ENCODE results near the gene MEF2D.

MEF2D gene

GRCh38 chr1:156492013-156492590 lies 8.5 kb downstream of the MEF2D start:
- no peak for DNase-seq (ENCODE audit: low read depth)
- H3K4me3 ChIP-seq (ENCODE audit: low read depth, low read length), result no peak overlapping the region

- H3K4me3 ChIP-seq (ENCODE audit: low read depth, low read length), result no peak overlapping the region
- no peak for DNase-seq (ENCODE audit: low read depth)
Observed at GRCh38 chr1:156491151-156491949, 9.2 kb downstream of the MEF2D start.

GRCh38 chr1:156490401-156491032 lies 10.1 kb downstream of the MEF2D start:
- no peak for DNase-seq (ENCODE audit: low read depth)
- H3K4me3 ChIP-seq (ENCODE audit: low read depth, low read length), result no peak overlapping the region

GRCh38 chr1:156489935-156490293 lies 10.7 kb downstream of the MEF2D start:
- no peak for DNase-seq (ENCODE audit: low read depth)
- no peak overlapping the region for H3K4me3 ChIP-seq (ENCODE audit: low read depth, low read length)

GRCh38 chr1:156489166-156489934 lies 11.2 kb downstream of the MEF2D start:
- no peak overlapping the region for H3K4me3 ChIP-seq (ENCODE audit: low read depth, low read length)
- DNase-seq (ENCODE audit: low read depth), result no peak

- no peak overlapping the region for H3K4me3 ChIP-seq (ENCODE audit: low read depth, low read length)
- no peak for DNase-seq (ENCODE audit: low read depth)
Observed at GRCh38 chr1:156488566-156489165, 11.9 kb downstream of the MEF2D start.

- no peak for DNase-seq (ENCODE audit: low read depth)
- H3K4me3 ChIP-seq (ENCODE audit: low read depth, low read length), result no peak overlapping the region
Observed at GRCh38 chr1:156487862-156488261, 12.7 kb downstream of the MEF2D start.

- DNase-seq (ENCODE audit: low read depth), result no peak
Observed at GRCh38 chr1:156486421-156487344, 13.9 kb downstream of the MEF2D start.

GRCh38 chr1:156485984-156486383 lies 14.6 kb downstream of the MEF2D start:
- DNase-seq (ENCODE audit: low read depth), result no peak
- no peak overlapping the region for H3K4me3 ChIP-seq (ENCODE audit: low read depth, low read length)

More at GRCh38 chr1:156486421-156487344, 13.9 kb downstream of the MEF2D start:
- no peak overlapping the region for H3K4me3 ChIP-seq (ENCODE audit: low read depth, low read length)

- no peak for DNase-seq (ENCODE audit: low read depth)
- H3K4me3 ChIP-seq (ENCODE audit: low read depth, low read length), result no peak overlapping the region
Observed at GRCh38 chr1:156484480-156485058, 16.0 kb downstream of the MEF2D start.

GRCh38 chr1:156483397-156483796 lies 17.2 kb downstream of the MEF2D start:
- H3K4me3 ChIP-seq (ENCODE audit: low read depth, low read length), result no peak overlapping the region
- DNase-seq (ENCODE audit: low read depth), result no peak

GRCh38 chr1:156482276-156482675 lies 18.3 kb downstream of the MEF2D start:
- H3K4me3 ChIP-seq (ENCODE audit: low read depth, low read length), result no peak overlapping the region
- DNase-seq (ENCODE audit: low read depth), result no peak

GRCh38 chr1:156481527-156481926 lies 19.0 kb downstream of the MEF2D start:
- no peak for DNase-seq (ENCODE audit: low read depth)
- no peak overlapping the region for H3K4me3 ChIP-seq (ENCODE audit: low read depth, low read length)

- DNase-seq (ENCODE audit: low read depth), result no peak
Observed at GRCh38 chr1:156480411-156481192, 20.0 kb downstream of the MEF2D start.

GRCh38 chr1:156480016-156480370 lies 20.6 kb downstream of the MEF2D start:
- DNase-seq (ENCODE audit: low read depth), result no peak

More at GRCh38 chr1:156480411-156481192, 20.0 kb downstream of the MEF2D start:
- no peak overlapping the region for H3K4me3 ChIP-seq (ENCODE audit: low read depth, low read length)

GRCh38 chr1:156479093-156480015 lies 21.2 kb downstream of the MEF2D start:
- no peak overlapping the region for H3K4me3 ChIP-seq (ENCODE audit: low read depth, low read length)
- no peak for DNase-seq (ENCODE audit: low read depth)

More at GRCh38 chr1:156480016-156480370, 20.6 kb downstream of the MEF2D start:
- H3K4me3 ChIP-seq (ENCODE audit: low read depth, low read length), result no peak overlapping the region

- DNase-seq (ENCODE audit: low read depth), result no peak
- no peak overlapping the region for H3K4me3 ChIP-seq (ENCODE audit: low read depth, low read length)
Observed at GRCh38 chr1:156478250-156478627, 22.3 kb downstream of the MEF2D start.
